AG09309 (cell line): Measurements from ENCODE around the gene CPOX.

Experiments used
- DNase-seq: peaks from one replicate; pipeline ENCODE4 v3.0.0-alpha.2; 2010; ENCODE audit warnings: low read depth
- H3K4me3 ChIP-seq: 2 replicates; pipeline ENCODE4 v1.5.1; 2011; ENCODE audit warnings: mild to moderate bottlenecking, low read depth, low read length, moderate library complexity; ENCODE audit not compliant: control insufficient read depth
- TF ChIP-seq, protein P1 (sequence below): IDR thresholded peaks from 2 replicates; pipeline ENCODE4 v1.5.1; 2011; ENCODE audit warnings: mild to moderate bottlenecking, low read depth, low read length, inconsistent platforms; ENCODE audit not compliant: insufficient read depth, control insufficient read depth; ENCODE audit errors: missing control alignments

The CPOX gene

DNA sequence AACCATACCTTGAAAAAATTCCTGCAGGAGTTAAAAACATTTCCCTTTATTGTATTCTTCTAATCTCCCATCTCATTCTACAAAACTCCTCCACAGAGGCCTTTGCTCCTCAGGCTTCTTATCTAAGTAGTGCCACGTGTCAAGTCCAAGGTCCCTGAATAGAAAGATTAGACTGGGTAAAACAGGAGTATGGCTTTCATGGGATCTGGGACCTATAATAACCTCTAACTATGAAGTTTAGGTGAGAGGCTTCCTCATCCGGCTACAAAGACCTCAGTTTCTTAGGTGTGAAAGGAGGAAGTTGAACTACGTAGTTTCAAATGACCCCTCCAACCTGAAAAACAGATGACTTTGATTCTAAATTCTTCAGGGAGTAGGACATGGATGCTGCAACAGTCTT lies 41.7 kb downstream of the CPOX start:
- TF ChIP-seq, protein P1, sequence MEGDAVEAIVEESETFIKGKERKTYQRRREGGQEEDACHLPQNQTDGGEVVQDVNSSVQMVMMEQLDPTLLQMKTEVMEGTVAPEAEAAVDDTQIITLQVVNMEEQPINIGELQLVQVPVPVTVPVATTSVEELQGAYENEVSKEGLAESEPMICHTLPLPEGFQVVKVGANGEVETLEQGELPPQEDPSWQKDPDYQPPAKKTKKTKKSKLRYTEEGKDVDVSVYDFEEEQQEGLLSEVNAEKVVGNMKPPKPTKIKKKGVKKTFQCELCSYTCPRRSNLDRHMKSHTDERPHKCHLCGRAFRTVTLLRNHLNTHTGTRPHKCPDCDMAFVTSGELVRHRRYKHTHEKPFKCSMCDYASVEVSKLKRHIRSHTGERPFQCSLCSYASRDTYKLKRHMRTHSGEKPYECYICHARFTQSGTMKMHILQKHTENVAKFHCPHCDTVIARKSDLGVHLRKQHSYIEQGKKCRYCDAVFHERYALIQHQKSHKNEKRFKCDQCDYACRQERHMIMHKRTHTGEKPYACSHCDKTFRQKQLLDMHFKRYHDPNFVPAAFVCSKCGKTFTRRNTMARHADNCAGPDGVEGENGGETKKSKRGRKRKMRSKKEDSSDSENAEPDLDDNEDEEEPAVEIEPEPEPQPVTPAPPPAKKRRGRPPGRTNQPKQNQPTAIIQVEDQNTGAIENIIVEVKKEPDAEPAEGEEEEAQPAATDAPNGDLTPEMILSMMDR: no peak
- H3K4me3 ChIP-seq: no peak overlapping the region
- DNase-seq: no peak

DNA sequence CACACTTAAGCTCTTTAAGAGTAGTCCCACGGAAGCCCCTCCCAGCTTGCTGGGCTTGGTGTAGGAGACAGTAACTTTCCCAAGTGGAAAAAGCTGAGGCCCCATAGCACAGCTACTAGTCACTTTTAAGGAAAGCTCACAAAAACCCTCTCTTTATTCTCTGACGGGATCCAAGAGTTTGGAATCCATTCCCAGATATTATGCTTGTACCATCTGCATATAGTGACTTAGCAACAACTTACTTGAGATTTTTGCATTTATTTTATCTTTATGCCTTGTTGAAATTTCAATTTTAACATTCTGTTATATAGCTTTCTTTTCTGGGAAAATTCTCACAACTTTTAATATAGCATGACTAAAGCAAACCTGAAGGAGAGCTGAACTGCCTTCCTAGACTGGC lies 42.2 kb downstream of the CPOX start:
- no peak overlapping the region for H3K4me3 ChIP-seq
- TF ChIP-seq, protein P1: no peak
- DNase-seq: no peak

- DNase-seq: no peak
These were observed 42.6 kb downstream of the CPOX start for GRCh38 chr3:98550833-98551232.

GRCh38 chr3:98548544-98548943 lies 44.9 kb downstream of the CPOX start:
- H3K4me3 ChIP-seq: no peak overlapping the region
- no peak for DNase-seq
- TF ChIP-seq, protein P1: no peak

More at GRCh38 chr3:98550833-98551232, 42.6 kb downstream of the CPOX start:
- TF ChIP-seq, protein P1: no peak
- H3K4me3 ChIP-seq: no peak overlapping the region

DNA sequence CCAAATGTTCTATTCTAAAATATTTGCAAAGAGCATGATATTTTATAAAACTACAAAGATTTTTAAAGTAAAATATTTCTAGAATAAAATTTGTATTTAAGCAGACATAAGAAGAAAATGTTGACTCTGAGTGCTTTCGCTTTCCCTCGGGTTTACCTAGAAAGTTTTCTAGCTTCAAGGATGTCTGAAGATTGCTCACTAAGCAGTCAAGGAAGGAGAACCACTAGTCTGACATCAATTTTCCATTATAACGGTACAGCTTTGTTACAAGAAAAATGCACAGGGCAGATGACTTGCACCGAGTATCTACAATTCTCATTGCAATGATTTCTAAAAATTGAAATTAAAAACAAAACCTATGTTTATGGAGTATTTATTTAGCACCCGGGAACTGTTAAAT lies 47.5 kb downstream of the CPOX start:
- DNase-seq: no peak
- TF ChIP-seq, protein P1: no peak

GRCh38 chr3:98542623-98543022 lies 50.8 kb downstream of the CPOX start:
- no peak overlapping the region for H3K4me3 ChIP-seq
- TF ChIP-seq, protein P1: no peak
- no peak for DNase-seq

More for the DNA sequence above, 47.5 kb downstream of the CPOX start:
- no peak overlapping the region for H3K4me3 ChIP-seq

- DNase-seq: no peak
- no peak overlapping the region for H3K4me3 ChIP-seq
- TF ChIP-seq, protein P1: no peak
These were observed 51.7 kb downstream of the CPOX start for GRCh38 chr3:98541695-98542094.
